ENCODE results near the gene TNFSF4. TPM values are rescaled to one million over a fixed set of nuclear protein-coding genes. Genes with fewer than 3 reads are reported as not detected.

Gene TNFSF4
- polyA plus RNA-seq, 1 of the 3 experiments (the other 2 are of a cell fraction): 25.9 TPM

DNA sequence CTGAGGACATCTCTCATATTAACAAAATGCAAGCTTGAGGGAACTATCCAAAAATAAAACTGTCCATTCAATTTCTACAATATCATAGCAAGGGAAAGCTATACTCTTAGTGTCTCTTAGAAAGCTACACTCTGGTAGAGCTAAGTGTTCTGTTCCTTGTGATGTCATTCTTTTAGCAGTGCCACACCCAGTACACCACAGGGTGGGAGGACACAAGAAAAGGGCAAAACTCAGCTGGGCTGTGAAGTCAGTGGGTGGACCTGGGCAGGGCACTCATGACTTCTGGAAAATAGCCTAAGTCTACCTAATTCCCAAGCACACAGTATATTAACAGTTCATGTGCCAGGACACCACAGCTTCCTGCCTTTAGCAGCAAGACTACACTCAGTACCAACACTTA, 42.2 kb upstream of the TNFSF4 start:
- no peaks in the 10 kb centered on the region for H4K20me1 ChIP-seq (ENCODE audit: insufficient read depth)
- H3K4me3 ChIP-seq (ENCODE audit: low read depth in 2 of 2, low read length in 1 of 2): no peak overlapping the region
- no peak overlapping the region for H3K9ac ChIP-seq
- H3K4me2 ChIP-seq: no peak overlapping the region
- no peaks in the 10 kb centered on the region for H3K27me3 ChIP-seq (ENCODE audit: insufficient read depth)
- TF ChIP-seq JUND (IDR thresholded peaks at IDR 0.05) (no peak), POLR2AphosphoS5 (IDR thresholded peaks at IDR 0.05; ENCODE audit: low read depth, low read length) (no peak), RAD21 (IDR thresholded peaks at IDR 0.05; ENCODE audit: low read length) (no peak), TAF1 (IDR thresholded peaks at IDR 0.05; ENCODE audit: borderline replicate concordance, low read depth, low read length) (no peak), MAX (IDR thresholded peaks at IDR 0.05; ENCODE audit: low read depth) (no peak)
- H2AFZ ChIP-seq (ENCODE audit: low read depth): no peak overlapping the region
- H3K27ac ChIP-seq (ENCODE audit: low read depth in 2 of 2, low read length in 1 of 2): no peak overlapping the region
- H3K36me3 ChIP-seq (replicated peaks in 1 of 2; ENCODE audit: control insufficient read depth in 1 of 2, insufficient read depth in 2 of 2, low read length in 1 of 2): peaks cover 0 to 4% of the 10 kb centered on the region in 2 experiments
- H3K79me2 ChIP-seq (ENCODE audit: insufficient read depth): no peaks in the 10 kb centered on the region
- no peaks in the 10 kb centered on the region for H3F3A ChIP-seq (replicated peaks; ENCODE audit: insufficient read depth)
- POLR2A ChIA-PET: no interaction called here
- H3K4me1 ChIP-seq (ENCODE audit: control insufficient read depth in 1 of 2, insufficient read depth in 2 of 2, low read depth in 1 of 2, low read length in 1 of 2): no peaks in the 10 kb centered on the region
- no peaks in the 10 kb centered on the region for H3K9me3 ChIP-seq
- DNase-seq: no peak
- H3K9me2 ChIP-seq: no peaks in the 10 kb centered on the region
- CTCF ChIA-PET: interaction anchor here (1.3 kb wide), 1 partner anchor 14 kb away, joined by 4 read pairs; no protein-coding TSS in a partner anchor

GRCh38 chr1:173248247-173248940, 41.3 kb upstream of the TNFSF4 start:
- CTCF ChIA-PET: no interaction called here
- TF ChIP-seq POLR2AphosphoS5 (IDR thresholded peaks at IDR 0.05; ENCODE audit: low read depth, low read length): no peak
- TF ChIP-seq RCOR1 (IDR thresholded peaks at IDR 0.05; ENCODE audit: low read length): no peak
- TF ChIP-seq CHD2 (IDR thresholded peaks at IDR 0.05; ENCODE audit: low read length, partially characterized antibody): no peak
- TF ChIP-seq YY1 (IDR thresholded peaks at IDR 0.05; ENCODE audit: low read depth): no peak

GRCh38 chr1:173245892-173246291, 38.8 kb upstream of the TNFSF4 start:
- H3K4me3 ChIP-seq (ENCODE audit: low read depth in 2 of 2, low read length in 1 of 2): no peak overlapping the region
- DNase-seq: no peak
- no peak overlapping the region for H3K27ac ChIP-seq (ENCODE audit: low read depth in 2 of 2, low read length in 1 of 2)
- TF ChIP-seq, protein P1, sequence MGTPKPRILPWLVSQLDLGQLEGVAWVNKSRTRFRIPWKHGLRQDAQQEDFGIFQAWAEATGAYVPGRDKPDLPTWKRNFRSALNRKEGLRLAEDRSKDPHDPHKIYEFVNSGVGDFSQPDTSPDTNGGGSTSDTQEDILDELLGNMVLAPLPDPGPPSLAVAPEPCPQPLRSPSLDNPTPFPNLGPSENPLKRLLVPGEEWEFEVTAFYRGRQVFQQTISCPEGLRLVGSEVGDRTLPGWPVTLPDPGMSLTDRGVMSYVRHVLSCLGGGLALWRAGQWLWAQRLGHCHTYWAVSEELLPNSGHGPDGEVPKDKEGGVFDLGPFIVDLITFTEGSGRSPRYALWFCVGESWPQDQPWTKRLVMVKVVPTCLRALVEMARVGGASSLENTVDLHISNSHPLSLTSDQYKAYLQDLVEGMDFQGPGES (IDR thresholded peaks at IDR 0.05; ENCODE audit: low read depth, low read length): no peak
- TF ChIP-seq, protein P2, sequence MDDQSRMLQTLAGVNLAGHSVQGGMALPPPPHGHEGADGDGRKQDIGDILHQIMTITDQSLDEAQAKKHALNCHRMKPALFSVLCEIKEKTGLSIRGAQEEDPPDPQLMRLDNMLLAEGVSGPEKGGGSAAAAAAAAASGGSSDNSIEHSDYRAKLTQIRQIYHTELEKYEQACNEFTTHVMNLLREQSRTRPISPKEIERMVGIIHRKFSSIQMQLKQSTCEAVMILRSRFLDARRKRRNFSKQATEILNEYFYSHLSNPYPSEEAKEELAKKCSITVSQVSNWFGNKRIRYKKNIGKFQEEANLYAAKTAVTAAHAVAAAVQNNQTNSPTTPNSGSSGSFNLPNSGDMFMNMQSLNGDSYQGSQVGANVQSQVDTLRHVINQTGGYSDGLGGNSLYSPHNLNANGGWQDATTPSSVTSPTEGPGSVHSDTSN (IDR thresholded peaks at IDR 0.05): no peak
- TF ChIP-seq CTCF (IDR thresholded peaks at IDR 0.05) (no peak), FOSL2 (IDR thresholded peaks at IDR 0.05; ENCODE audit: borderline replicate concordance, low read depth) (no peak), MXI1 (IDR thresholded peaks at IDR 0.05; ENCODE audit: low read depth, low read length) (no peak), SIN3A (IDR thresholded peaks at IDR 0.05; ENCODE audit: borderline replicate concordance, low read depth, low read length) (no peak), TAF1 (IDR thresholded peaks at IDR 0.05; ENCODE audit: borderline replicate concordance, low read depth, low read length) (no peak), JUND (IDR thresholded peaks at IDR 0.05) (no peak), RCOR1 (IDR thresholded peaks at IDR 0.05; ENCODE audit: low read length) (no peak)
- TF ChIP-seq, protein P3, sequence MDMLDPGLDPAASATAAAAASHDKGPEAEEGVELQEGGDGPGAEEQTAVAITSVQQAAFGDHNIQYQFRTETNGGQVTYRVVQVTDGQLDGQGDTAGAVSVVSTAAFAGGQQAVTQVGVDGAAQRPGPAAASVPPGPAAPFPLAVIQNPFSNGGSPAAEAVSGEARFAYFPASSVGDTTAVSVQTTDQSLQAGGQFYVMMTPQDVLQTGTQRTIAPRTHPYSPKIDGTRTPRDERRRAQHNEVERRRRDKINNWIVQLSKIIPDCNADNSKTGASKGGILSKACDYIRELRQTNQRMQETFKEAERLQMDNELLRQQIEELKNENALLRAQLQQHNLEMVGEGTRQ (IDR thresholded peaks at IDR 0.05; ENCODE audit: borderline replicate concordance, low read depth, low read length): no peak
- CTCF ChIA-PET: no interaction called here
- no peaks in the 10 kb centered on the region for H4K20me1 ChIP-seq (ENCODE audit: insufficient read depth)
- no peak overlapping the region for H2AFZ ChIP-seq (ENCODE audit: low read depth)
- no peak overlapping the region for H3K9ac ChIP-seq
- H3F3A ChIP-seq (replicated peaks; ENCODE audit: insufficient read depth): no peaks in the 10 kb centered on the region
- 0 out of 2 replicates have a peak, but pooled peaks cover 10% of the 10 kb centered on the region for H3K9me3 ChIP-seq
- no peaks in the 10 kb centered on the region for H3K4me1 ChIP-seq (ENCODE audit: control insufficient read depth in 1 of 2, insufficient read depth in 2 of 2, low read depth in 1 of 2, low read length in 1 of 2)
- no peaks in the 10 kb centered on the region for H3K27me3 ChIP-seq (ENCODE audit: insufficient read depth)
- H3K36me3 ChIP-seq (replicated peaks in 1 of 2; ENCODE audit: control insufficient read depth in 1 of 2, insufficient read depth in 2 of 2, low read length in 1 of 2): peaks cover 0 to 4% of the 10 kb centered on the region in 2 experiments
- no peaks in the 10 kb centered on the region for H3K9me2 ChIP-seq
- H3K4me2 ChIP-seq: no peak overlapping the region
- POLR2A ChIA-PET: no interaction called here
- H3K79me2 ChIP-seq (ENCODE audit: insufficient read depth): no peaks in the 10 kb centered on the region

More at GRCh38 chr1:173248247-173248940, 41.3 kb upstream of the TNFSF4 start:
- H4K20me1 ChIP-seq (ENCODE audit: insufficient read depth): no peaks in the 10 kb centered on the region
- POLR2A ChIA-PET: no interaction called here
- no peak overlapping the region for H3K9ac ChIP-seq
- H3K36me3 ChIP-seq (replicated peaks in 1 of 2; ENCODE audit: control insufficient read depth in 1 of 2, insufficient read depth in 2 of 2, low read length in 1 of 2): peaks cover 0 to 4% of the 10 kb centered on the region in 2 experiments
- no peak overlapping the region for H3K27ac ChIP-seq (ENCODE audit: low read depth in 2 of 2, low read length in 1 of 2)
- no peak overlapping the region for H3K4me2 ChIP-seq
- H3K4me3 ChIP-seq (ENCODE audit: low read depth in 2 of 2, low read length in 1 of 2): no peak overlapping the region
- WGBS (ENCODE audit: low lambda C conversion rate): 63% methylated on average over 6 of the region's 6 CpGs
- H3K27me3 ChIP-seq (ENCODE audit: insufficient read depth): no peaks in the 10 kb centered on the region
- no peaks in the 10 kb centered on the region for H3K9me2 ChIP-seq
- H3K79me2 ChIP-seq (ENCODE audit: insufficient read depth): no peaks in the 10 kb centered on the region
- H2AFZ ChIP-seq (ENCODE audit: low read depth): no peak overlapping the region
- H3K9me3 ChIP-seq: 0 out of 2 replicates have a peak, but pooled peaks cover 5% of the 10 kb centered on the region
- H3K4me1 ChIP-seq (ENCODE audit: control insufficient read depth in 1 of 2, insufficient read depth in 2 of 2, low read depth in 1 of 2, low read length in 1 of 2): no peaks in the 10 kb centered on the region
- no peaks in the 10 kb centered on the region for H3F3A ChIP-seq (replicated peaks; ENCODE audit: insufficient read depth)
- no peak for DNase-seq

All from SK-N-SH (cell line).